Measurements from ENCODE around the gene ENTREP1.

The ENTREP1 gene

DNA sequence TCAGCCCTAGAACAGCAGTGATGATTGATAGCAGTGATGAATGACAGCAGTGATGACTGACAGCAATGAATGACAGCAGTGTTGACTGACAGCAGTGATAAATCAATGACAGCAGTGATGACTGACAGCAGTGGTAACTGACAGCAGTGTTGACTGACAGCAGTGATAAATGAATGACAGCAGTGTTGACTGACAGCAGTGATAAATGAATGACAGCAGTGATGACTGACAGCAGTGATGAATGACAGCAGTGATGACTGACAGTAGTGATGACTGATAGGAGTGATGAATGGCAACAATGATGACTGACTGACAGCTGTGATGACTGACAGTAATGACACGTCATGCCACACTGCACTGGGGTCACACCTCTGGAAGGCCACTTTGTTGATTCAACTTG is 106.8 kb downstream of the ENTREP1 start:
- ATAC-seq, result no peak

DNA sequence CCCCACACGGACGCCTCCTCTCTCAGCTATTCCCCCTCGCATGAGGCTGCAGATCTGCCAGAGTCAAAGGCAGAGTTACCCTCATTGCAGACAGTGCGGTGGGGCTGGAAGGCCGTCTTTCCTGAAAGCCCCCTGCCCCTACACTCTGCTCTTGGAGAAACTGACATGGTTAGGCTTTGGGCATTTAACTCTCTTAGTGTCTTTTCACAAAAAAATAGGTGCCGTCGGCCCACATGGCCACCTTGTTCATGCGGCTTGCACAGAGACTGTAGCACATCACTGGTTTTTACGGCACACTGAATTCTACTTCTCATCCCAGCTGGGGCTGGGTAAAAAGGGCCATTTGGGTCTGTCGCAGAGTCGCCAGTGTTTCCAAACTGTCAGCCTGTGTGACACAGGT is 107.6 kb downstream of the ENTREP1 start:
- no peak for TF ChIP-seq GLIS3 (CRISPR knock-in tag; IDR thresholded peaks at IDR 0.05)
- ATAC-seq, result no peak

More for the DNA sequence above, 106.8 kb downstream of the ENTREP1 start:
- TF ChIP-seq, protein P1, sequence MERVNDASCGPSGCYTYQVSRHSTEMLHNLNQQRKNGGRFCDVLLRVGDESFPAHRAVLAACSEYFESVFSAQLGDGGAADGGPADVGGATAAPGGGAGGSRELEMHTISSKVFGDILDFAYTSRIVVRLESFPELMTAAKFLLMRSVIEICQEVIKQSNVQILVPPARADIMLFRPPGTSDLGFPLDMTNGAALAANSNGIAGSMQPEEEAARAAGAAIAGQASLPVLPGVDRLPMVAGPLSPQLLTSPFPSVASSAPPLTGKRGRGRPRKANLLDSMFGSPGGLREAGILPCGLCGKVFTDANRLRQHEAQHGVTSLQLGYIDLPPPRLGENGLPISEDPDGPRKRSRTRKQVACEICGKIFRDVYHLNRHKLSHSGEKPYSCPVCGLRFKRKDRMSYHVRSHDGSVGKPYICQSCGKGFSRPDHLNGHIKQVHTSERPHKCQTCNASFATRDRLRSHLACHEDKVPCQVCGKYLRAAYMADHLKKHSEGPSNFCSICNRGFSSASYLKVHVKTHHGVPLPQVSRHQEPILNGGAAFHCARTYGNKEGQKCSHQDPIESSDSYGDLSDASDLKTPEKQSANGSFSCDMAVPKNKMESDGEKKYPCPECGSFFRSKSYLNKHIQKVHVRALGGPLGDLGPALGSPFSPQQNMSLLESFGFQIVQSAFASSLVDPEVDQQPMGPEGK (CRISPR knock-in tag; IDR thresholded peaks at IDR 0.05; ENCODE audit: borderline replicate concordance), result no peak
- TF ChIP-seq CSRNP3 (CRISPR knock-in tag; IDR thresholded peaks at IDR 0.05), result no peak
- no peak for TF ChIP-seq ZNF565 (CRISPR knock-in tag; conservative IDR thresholded peaks at IDR 0.05; ENCODE audit: low read depth)
- no peak for TF ChIP-seq TOX (CRISPR knock-in tag; IDR thresholded peaks at IDR 0.05; ENCODE audit: borderline replicate concordance)
- TF ChIP-seq TCF4 (CRISPR knock-in tag; IDR thresholded peaks at IDR 0.05; ENCODE audit: borderline replicate concordance), result no peak
- TF ChIP-seq BACH2 (CRISPR knock-in tag; IDR thresholded peaks at IDR 0.05; ENCODE audit: borderline replicate concordance), result no peak
- no peak for TF ChIP-seq ZNF8 (CRISPR knock-in tag; IDR thresholded peaks at IDR 0.05)
- no peak for TF ChIP-seq PPARA (CRISPR knock-in tag; IDR thresholded peaks at IDR 0.05; ENCODE audit: borderline replicate concordance)
- TF ChIP-seq ARNTL (CRISPR knock-in tag; IDR thresholded peaks at IDR 0.05; ENCODE audit: borderline replicate concordance, low read depth), result no peak
- no peak for TF ChIP-seq OSR1 (CRISPR knock-in tag; IDR thresholded peaks at IDR 0.05)
- no peak for TF ChIP-seq ZFP3 (CRISPR knock-in tag; IDR thresholded peaks at IDR 0.05)
- TF ChIP-seq CSDC2 (CRISPR knock-in tag; IDR thresholded peaks at IDR 0.05), result no peak
- TF ChIP-seq, protein P2, sequence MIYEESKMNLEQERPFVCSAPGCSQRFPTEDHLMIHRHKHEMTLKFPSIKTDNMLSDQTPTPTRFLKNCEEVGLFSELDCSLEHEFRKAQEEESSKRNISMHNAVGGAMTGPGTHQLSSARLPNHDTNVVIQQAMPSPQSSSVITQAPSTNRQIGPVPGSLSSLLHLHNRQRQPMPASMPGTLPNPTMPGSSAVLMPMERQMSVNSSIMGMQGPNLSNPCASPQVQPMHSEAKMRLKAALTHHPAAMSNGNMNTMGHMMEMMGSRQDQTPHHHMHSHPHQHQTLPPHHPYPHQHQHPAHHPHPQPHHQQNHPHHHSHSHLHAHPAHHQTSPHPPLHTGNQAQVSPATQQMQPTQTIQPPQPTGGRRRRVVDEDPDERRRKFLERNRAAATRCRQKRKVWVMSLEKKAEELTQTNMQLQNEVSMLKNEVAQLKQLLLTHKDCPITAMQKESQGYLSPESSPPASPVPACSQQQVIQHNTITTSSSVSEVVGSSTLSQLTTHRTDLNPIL (CRISPR knock-in tag; IDR thresholded peaks at IDR 0.05; ENCODE audit: low read depth), result no peak
- no peak for TF ChIP-seq ISL1 (CRISPR knock-in tag; IDR thresholded peaks at IDR 0.05)
- no peak for TF ChIP-seq ZFP30 (CRISPR knock-in tag; IDR thresholded peaks at IDR 0.05)
- TF ChIP-seq ZNF70 (CRISPR knock-in tag; IDR thresholded peaks at IDR 0.05), result no peak

DNA sequence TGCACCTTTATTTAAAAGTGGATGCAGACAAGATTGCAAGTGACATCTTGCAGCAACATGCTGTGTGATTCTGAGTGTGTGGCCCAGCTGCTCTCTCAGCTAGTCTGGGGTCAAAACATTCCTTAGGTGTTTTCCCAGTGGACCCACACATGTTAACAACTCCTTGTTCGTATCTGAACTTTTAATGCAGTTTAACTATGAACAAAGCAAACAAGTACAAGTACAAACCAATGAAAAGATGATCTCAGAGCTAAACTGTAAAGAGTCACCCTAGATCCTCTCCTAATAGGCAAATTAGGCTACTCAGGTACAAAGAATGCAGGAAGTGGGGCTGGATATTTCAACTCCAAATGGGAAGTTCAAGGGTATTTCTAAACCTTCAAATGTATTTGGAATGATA is 108.4 kb downstream of the ENTREP1 start:
- TF ChIP-seq, protein P3, sequence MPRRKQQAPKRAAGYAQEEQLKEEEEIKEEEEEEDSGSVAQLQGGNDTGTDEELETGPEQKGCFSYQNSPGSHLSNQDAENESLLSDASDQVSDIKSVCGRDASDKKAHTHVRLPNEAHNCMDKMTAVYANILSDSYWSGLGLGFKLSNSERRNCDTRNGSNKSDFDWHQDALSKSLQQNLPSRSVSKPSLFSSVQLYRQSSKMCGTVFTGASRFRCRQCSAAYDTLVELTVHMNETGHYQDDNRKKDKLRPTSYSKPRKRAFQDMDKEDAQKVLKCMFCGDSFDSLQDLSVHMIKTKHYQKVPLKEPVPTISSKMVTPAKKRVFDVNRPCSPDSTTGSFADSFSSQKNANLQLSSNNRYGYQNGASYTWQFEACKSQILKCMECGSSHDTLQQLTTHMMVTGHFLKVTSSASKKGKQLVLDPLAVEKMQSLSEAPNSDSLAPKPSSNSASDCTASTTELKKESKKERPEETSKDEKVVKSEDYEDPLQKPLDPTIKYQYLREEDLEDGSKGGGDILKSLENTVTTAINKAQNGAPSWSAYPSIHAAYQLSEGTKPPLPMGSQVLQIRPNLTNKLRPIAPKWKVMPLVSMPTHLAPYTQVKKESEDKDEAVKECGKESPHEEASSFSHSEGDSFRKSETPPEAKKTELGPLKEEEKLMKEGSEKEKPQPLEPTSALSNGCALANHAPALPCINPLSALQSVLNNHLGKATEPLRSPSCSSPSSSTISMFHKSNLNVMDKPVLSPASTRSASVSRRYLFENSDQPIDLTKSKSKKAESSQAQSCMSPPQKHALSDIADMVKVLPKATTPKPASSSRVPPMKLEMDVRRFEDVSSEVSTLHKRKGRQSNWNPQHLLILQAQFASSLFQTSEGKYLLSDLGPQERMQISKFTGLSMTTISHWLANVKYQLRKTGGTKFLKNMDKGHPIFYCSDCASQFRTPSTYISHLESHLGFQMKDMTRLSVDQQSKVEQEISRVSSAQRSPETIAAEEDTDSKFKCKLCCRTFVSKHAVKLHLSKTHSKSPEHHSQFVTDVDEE (CRISPR knock-in tag; IDR thresholded peaks at IDR 0.05), result no peak
- TF ChIP-seq CSDC2 (CRISPR knock-in tag; IDR thresholded peaks at IDR 0.05) (no peak), ZNF8 (CRISPR knock-in tag; IDR thresholded peaks at IDR 0.05) (no peak), TOX (CRISPR knock-in tag; IDR thresholded peaks at IDR 0.05; ENCODE audit: borderline replicate concordance) (no peak), GLIS3 (CRISPR knock-in tag; IDR thresholded peaks at IDR 0.05) (no peak), ZNF70 (CRISPR knock-in tag; IDR thresholded peaks at IDR 0.05) (no peak), ZFP30 (CRISPR knock-in tag; IDR thresholded peaks at IDR 0.05) (no peak), TCF4 (CRISPR knock-in tag; IDR thresholded peaks at IDR 0.05; ENCODE audit: borderline replicate concordance) (no peak), ZFP3 (CRISPR knock-in tag; IDR thresholded peaks at IDR 0.05) (no peak), ZC3H10 (CRISPR knock-in tag; IDR thresholded peaks at IDR 0.05) (no peak), ARNTL (CRISPR knock-in tag; IDR thresholded peaks at IDR 0.05; ENCODE audit: borderline replicate concordance, low read depth) (no peak), PPARA (CRISPR knock-in tag; IDR thresholded peaks at IDR 0.05; ENCODE audit: borderline replicate concordance) (no peak), RARB (CRISPR knock-in tag; IDR thresholded peaks at IDR 0.05) (no peak), POU6F1 (CRISPR knock-in tag; IDR thresholded peaks at IDR 0.05; ENCODE audit: borderline replicate concordance, low read depth) (no peak)
- TF ChIP-seq, protein P1 (CRISPR knock-in tag; IDR thresholded peaks at IDR 0.05; ENCODE audit: borderline replicate concordance), result no peak
- TF ChIP-seq, protein P2 (CRISPR knock-in tag; IDR thresholded peaks at IDR 0.05; ENCODE audit: low read depth), result no peak
- ATAC-seq, result peak; percentile 49; the same call in 2 of the 3 replicates
